Kidney (tissue), 14 donors: Measurements from ENCODE around the gene RIMKLA. TPM values are rescaled to one million over a fixed set of nuclear protein-coding genes. Genes with fewer than 3 reads are reported as not detected.
A peak's percentile ranks its signal among the peaks of the same experiment; 100 is the strongest.

Experiments used
- DNase-seq, 5 donors: peaks; one replicate each; pipeline ENCODE4 v3.0.0-alpha.2; 2013 to 2020
- FAIRE-seq: peaks from 2 replicates; lab custom pipeline; 2012; peaks lifted over from hg19 to GRCh38; lab: Jason Lieb, UNC
- H3K27ac ChIP-seq, 2 donors: one replicate each; pipeline ENCODE4 v1.7.0; 2013; ENCODE audit warnings: low read depth in 2 of 2, low read length in 2 of 2, inconsistent platforms in 1 of 2
- H3K27me3 ChIP-seq: one replicate; pipeline ENCODE4 v1.7.1; 2013; ENCODE audit warnings: low read length, inconsistent platforms; ENCODE audit not compliant: control insufficient read depth, insufficient read depth
- H3K36me3 ChIP-seq, 3 donors: one replicate each; pipeline versions ENCODE4 v1.7.0 to v1.7.1; 2013; ENCODE audit warnings: low read length in 3 of 3, control low read depth in 1 of 3, inconsistent platforms in 1 of 3; ENCODE audit not compliant: insufficient read depth in 3 of 3, control insufficient read depth in 2 of 3
- H3K4me1 ChIP-seq, 3 donors: one replicate each; pipeline versions ENCODE4 v1.7.0 to v1.7.1; 2013; ENCODE audit warnings: low read length in 3 of 3, inconsistent platforms in 1 of 3, low read depth in 1 of 3; ENCODE audit not compliant: control insufficient read depth in 2 of 3, insufficient read depth in 2 of 3
- H3K4me3 ChIP-seq, 3 donors: one replicate each; pipeline versions ENCODE4 v1.7.0 to v1.8.1; 2013; ENCODE audit warnings: low read length in 3 of 3, control low read depth in 1 of 3, inconsistent platforms in 1 of 3
- H3K9ac ChIP-seq, 3 donors: one replicate each; pipeline versions ENCODE4 v1.7.0 to v1.7.1; 2013; ENCODE audit warnings: low read length in 3 of 3, control low read depth in 1 of 3, inconsistent platforms in 1 of 3
- H3K9me3 ChIP-seq, 3 donors: one replicate each; pipeline versions ENCODE4 v1.7.0 to v1.7.1; 2013; ENCODE audit warnings: low read length in 3 of 3, control low read depth in 1 of 3, inconsistent platforms in 1 of 3; ENCODE audit not compliant: control insufficient read depth in 2 of 3, insufficient read depth in 1 of 3
- intact Hi-C: fragments of 100-400 bp; cut with DNase I; formaldehyde crosslinking; loops from one replicate; pipeline ENCODE4 v1.11.1; 2022
- polyA plus RNA-seq: library from polyadenylated mRNA; stranded (reverse); fragments of 350-450 nt; fragmentation: Illumina TruSeq; extraction: RNeasy Lipid Tissue Mini Kit (QIAGEN cat#74804); gene quantifications from one replicate; pipeline ENCODE4 v1.2.3, GENCODE V29; 2014; ENCODE audit warnings: low read depth, low replicate concordance; ENCODE audit not compliant: insufficient read depth
- total RNA-seq: library from RNA; stranded (reverse); fragmentation: NEBNext Ultra II Directional; extraction: Animal tissue kit (Norgen Biotek cat#: 25700); gene quantifications from one replicate; pipeline ENCODE4 v1.2.1, GENCODE V29; 2021
- TF ChIP-seq, protein P1 (sequence below): IDR thresholded peaks from 3 replicates; pipeline ENCODE4 v1.5.1; 2012; ENCODE audit warnings: mild to moderate bottlenecking, moderate library complexity, borderline replicate concordance; ENCODE audit not compliant: insufficient read depth; ENCODE audit errors: extremely low read depth
- donor health status: control.
- donor health status: control.
- donor health status: control.
- donor health status: control.
- donor health status: control.
- donor health status: DM: yes; HTN: yes; CAD: no.
- donor health status: Normal renal cell carcinoma (clear cell type).

RIMKLA gene
- total and polyA plus RNA-seq, 2 donors from 2014 or later = 1.1 to 3.3 TPM

DNA sequence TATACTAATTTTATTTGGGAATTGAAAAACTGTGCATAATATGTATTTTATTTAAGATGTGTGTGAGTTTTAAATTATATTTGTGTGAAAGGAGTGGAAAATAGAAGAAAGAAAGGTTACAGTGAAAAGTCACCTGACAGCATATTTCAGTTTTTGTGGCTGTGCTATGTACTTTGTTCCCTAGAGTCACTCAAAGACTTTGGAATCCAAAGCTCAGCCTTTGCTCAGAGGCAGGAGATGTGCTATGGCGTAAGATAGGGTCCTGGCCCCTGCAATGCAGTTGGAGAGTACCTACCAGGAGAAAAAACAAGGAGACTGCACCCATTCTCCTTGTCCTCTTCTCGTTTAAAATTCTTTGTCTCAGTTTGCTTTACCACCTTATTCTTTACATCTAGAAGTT, 85.4 kb downstream of the RIMKLA start:
- peak overlapping the region in 1 of 3 donors; percentile 87 for H3K4me3 ChIP-seq
- peak in 2 of 5 donors; percentile 4 to 16 for DNase-seq
- peak overlapping the region in 1 of 2 donors; percentile 32 for H3K27ac ChIP-seq
- TF ChIP-seq, protein P1, sequence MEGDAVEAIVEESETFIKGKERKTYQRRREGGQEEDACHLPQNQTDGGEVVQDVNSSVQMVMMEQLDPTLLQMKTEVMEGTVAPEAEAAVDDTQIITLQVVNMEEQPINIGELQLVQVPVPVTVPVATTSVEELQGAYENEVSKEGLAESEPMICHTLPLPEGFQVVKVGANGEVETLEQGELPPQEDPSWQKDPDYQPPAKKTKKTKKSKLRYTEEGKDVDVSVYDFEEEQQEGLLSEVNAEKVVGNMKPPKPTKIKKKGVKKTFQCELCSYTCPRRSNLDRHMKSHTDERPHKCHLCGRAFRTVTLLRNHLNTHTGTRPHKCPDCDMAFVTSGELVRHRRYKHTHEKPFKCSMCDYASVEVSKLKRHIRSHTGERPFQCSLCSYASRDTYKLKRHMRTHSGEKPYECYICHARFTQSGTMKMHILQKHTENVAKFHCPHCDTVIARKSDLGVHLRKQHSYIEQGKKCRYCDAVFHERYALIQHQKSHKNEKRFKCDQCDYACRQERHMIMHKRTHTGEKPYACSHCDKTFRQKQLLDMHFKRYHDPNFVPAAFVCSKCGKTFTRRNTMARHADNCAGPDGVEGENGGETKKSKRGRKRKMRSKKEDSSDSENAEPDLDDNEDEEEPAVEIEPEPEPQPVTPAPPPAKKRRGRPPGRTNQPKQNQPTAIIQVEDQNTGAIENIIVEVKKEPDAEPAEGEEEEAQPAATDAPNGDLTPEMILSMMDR = no peak
- no peaks in the 10 kb centered on the region for H3K9me3 ChIP-seq
- H3K9ac ChIP-seq = no peak overlapping the region
- H3K4me1 ChIP-seq = peaks cover 0 to 1% (median 0%) of the 10 kb centered on the region in 3 donors
- no peaks in the 10 kb centered on the region for H3K27me3 ChIP-seq
- intact Hi-C loops = no loop called here
- no peak for FAIRE-seq
- H3K36me3 ChIP-seq = no peaks in the 10 kb centered on the region

DNA sequence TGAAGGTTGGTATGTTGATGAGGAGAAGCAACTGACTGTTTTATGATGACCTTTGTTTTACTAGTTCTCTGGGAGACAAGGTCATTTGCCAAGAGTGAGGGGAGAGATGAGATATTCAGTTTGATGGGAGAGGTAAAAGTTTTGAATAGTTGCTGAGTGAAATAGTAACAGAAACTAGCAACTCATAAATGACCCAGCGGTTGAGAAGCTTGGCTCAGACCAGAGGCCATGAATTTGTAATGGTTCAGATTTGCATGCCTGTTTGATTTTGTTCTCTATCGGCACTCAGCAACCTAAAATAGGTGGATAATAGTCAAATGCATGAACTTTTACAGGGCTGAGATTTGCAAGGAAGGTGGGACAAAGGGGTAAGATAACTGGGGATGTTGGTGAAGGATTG, 89.1 kb downstream of the RIMKLA start:
- FAIRE-seq (no peak), DNase-seq (no peak)
- H3K27ac ChIP-seq = no peak overlapping the region
- no peaks in the 10 kb centered on the region for H3K4me1 ChIP-seq
- no peak overlapping the region for H3K9ac ChIP-seq
- H3K36me3 ChIP-seq = peaks cover 0 to 4% (median 0%) of the 10 kb centered on the region in 3 donors
- intact Hi-C loops = no loop called here
- H3K27me3 ChIP-seq = no peaks in the 10 kb centered on the region
- TF ChIP-seq, protein P1 = no peak
- H3K9me3 ChIP-seq = no peaks in the 10 kb centered on the region
- no peak overlapping the region for H3K4me3 ChIP-seq

Other genes with a start within 250 kb of the RIMKLA start
- gene GUCA2B, start 227.4 kb upstream of the RIMKLA start, total RNA-seq = not detected
- not detected for gene GUCA2B, start 227.4 kb upstream of the RIMKLA start, polyA plus RNA-seq
- gene GUCA2A, start 216.0 kb upstream of the RIMKLA start, total RNA-seq = not detected
- gene GUCA2A, start 216.0 kb upstream of the RIMKLA start, polyA plus RNA-seq = not detected
- gene FOXJ3, start 45.6 kb upstream of the RIMKLA start, total RNA-seq = 45.5 TPM
- gene FOXJ3, start 45.6 kb upstream of the RIMKLA start, polyA plus RNA-seq = 11.8 TPM
- gene ZMYND12, start 75.2 kb downstream of the RIMKLA start, total RNA-seq = 1.9 TPM
- 17.7 TPM for gene ZMYND12, start 75.2 kb downstream of the RIMKLA start, polyA plus RNA-seq
- gene PPCS, start 75.8 kb downstream of the RIMKLA start, total RNA-seq = 79.3 TPM
- 145 TPM for gene PPCS, start 75.8 kb downstream of the RIMKLA start, polyA plus RNA-seq
- 18.0 TPM for gene CCDC30, start 82.5 kb downstream of the RIMKLA start, total RNA-seq
- gene CCDC30, start 82.5 kb downstream of the RIMKLA start, polyA plus RNA-seq = 4.9 TPM